GM12878 (cell line): ENCODE data around the gene CACFD1. TPM values are rescaled to one million over a fixed set of nuclear protein-coding genes. Genes with fewer than 3 reads are reported as not detected.

ENCODE experiments used
- CHD1 ChIP-seq: IDR thresholded peaks from 2 replicates; pipeline ENCODE4 v1.6.1; 2012; ENCODE audit warnings: low read depth, low read length, improper control_type of control experiment
- EED ChIP-seq: sonication (generic); IDR thresholded peaks from 2 replicates; pipeline ENCODE4 v1.6.1; 2016; ENCODE audit warnings: antibody characterized with exemption, low read depth
- HDAC2 ChIP-seq: fragments of 200-600 bp; sonication (generic); IDR thresholded peaks from 2 replicates; pipeline ENCODE4 v1.6.1; 2017
- KAT2A ChIP-seq: conservative IDR thresholded peaks from 2 replicates; pipeline ENCODE4 v1.6.1; 2011; ENCODE audit warnings: low read depth, low read length; ENCODE audit not compliant: control insufficient read depth
- NFIC ChIP-seq: IDR thresholded peaks from 2 replicates; pipeline ENCODE4 v1.6.1; 2012; ENCODE audit warnings: low read depth, mild to moderate bottlenecking, inconsistent platforms, low read length, moderate library complexity
- NFXL1 ChIP-seq: fragments of 450-650 bp; IDR thresholded peaks from 2 replicates; pipeline ENCODE4 v1.6.1; 2017; ENCODE audit warnings: antibody characterized with exemption, mild to moderate bottlenecking, borderline replicate concordance
- NR2C1 ChIP-seq: fragments of 450-650 bp; IDR thresholded peaks from 2 replicates; pipeline ENCODE4 v1.6.1; 2017; ENCODE audit warnings: antibody characterized with exemption, mild to moderate bottlenecking, moderate library complexity
- RBBP5 ChIP-seq: fragments of 200-600 bp; sonication (generic); conservative IDR thresholded peaks from 2 replicates; pipeline ENCODE4 v1.6.1; 2016
- SREBF2 ChIP-seq: IDR thresholded peaks from 2 replicates; pipeline ENCODE4 v1.6.1; 2012; ENCODE audit warnings: mild to moderate bottlenecking, low read length
- TCF7 ChIP-seq: IDR thresholded peaks from 2 replicates; pipeline ENCODE4 v1.6.1; 2014; ENCODE audit warnings: antibody characterized with exemption, borderline replicate concordance
- YBX1 ChIP-seq: fragments of 450-650 bp; IDR thresholded peaks from 2 replicates; pipeline ENCODE4 v1.6.1; 2016; ENCODE audit warnings: antibody characterized with exemption
- ZNF274 ChIP-seq: IDR thresholded peaks from one replicate; pipeline ENCODE4 v1.8.0; 2011; ENCODE audit not compliant: insufficient read length, insufficient read depth
- ZSCAN29 ChIP-seq: fragments of 450-650 bp; IDR thresholded peaks from 2 replicates; pipeline ENCODE4 v1.6.1; 2017; ENCODE audit warnings: mild to moderate bottlenecking, moderate library complexity
- polyA plus RNA-seq, 11 experiments: library from polyadenylated mRNA; depleted of rRNA in 4 of 11; unstranded in 6 of 11; stranded (reverse) in 5 of 11; fragments of >200 nt; fragmentation: Nextera tagmentation in 4 of 11; fragmentation: Illumina TruSeq in 1 of 11; extraction: Ambion mirVana in 4 of 11; extraction: Trizol in 1 of 11; gene quantifications; 1 replicate in 1 of 11; 2 replicates in 10 of 11; pipeline versions ENCODE4 v1.2.1 to v1.2.3, GENCODE V29; 2011 to 2016; ENCODE audit warnings: inconsistent platforms in 2 of 11, missing spikeins in 2 of 11, low read depth in 1 of 11
- total RNA-seq, 4 experiments: library from RNA; depleted of rRNA in 3 of 4; stranded (reverse); fragments of >200 nt in 3 of 4; fragmentation: Illumina TruSeq in 1 of 4; extraction: Trizol in 1 of 4; gene quantifications; 2 replicates each; pipeline versions ENCODE4 v1.2.1 to v1.2.3, GENCODE V29; 2013 to 2021
- TF ChIP-seq, protein P1 (sequence below): fragments of 450-650 bp; IDR thresholded peaks from 2 replicates; pipeline ENCODE4 v1.6.1; 2016; ENCODE audit warnings: mild to moderate bottlenecking, moderate library complexity, borderline replicate concordance
- TF ChIP-seq, protein P2 (sequence below): IDR thresholded peaks from 2 replicates; pipeline ENCODE4 v1.6.1; 2012; ENCODE audit warnings: low read depth, low read length, improper control_type of control experiment
- TF ChIP-seq, protein P3 (sequence below): fragments of 450-650 bp; IDR thresholded peaks from 2 replicates; pipeline ENCODE4 v1.6.1; 2017; ENCODE audit warnings: mild to moderate bottlenecking, low read depth, inconsistent platforms; ENCODE audit not compliant: poor library complexity, severe bottlenecking
- TF ChIP-seq, protein P4 (sequence below): IDR thresholded peaks from 2 replicates; pipeline ENCODE4 v1.6.1; 2012; ENCODE audit warnings: low read length, inconsistent platforms
- TF ChIP-seq, protein P5 (sequence below): fragments of 450-650 bp; IDR thresholded peaks from 2 replicates; pipeline ENCODE4 v1.6.1; 2016; ENCODE audit warnings: mild to moderate bottlenecking

CACFD1 gene
- total and polyA plus RNA-seq, 10 of the 15 experiments (the other 5 are each of a cell fraction or from before 2014, with no cell fraction given) = 0.09 to 5.8 (median 1.4) TPM; not detected in 1

DNA sequence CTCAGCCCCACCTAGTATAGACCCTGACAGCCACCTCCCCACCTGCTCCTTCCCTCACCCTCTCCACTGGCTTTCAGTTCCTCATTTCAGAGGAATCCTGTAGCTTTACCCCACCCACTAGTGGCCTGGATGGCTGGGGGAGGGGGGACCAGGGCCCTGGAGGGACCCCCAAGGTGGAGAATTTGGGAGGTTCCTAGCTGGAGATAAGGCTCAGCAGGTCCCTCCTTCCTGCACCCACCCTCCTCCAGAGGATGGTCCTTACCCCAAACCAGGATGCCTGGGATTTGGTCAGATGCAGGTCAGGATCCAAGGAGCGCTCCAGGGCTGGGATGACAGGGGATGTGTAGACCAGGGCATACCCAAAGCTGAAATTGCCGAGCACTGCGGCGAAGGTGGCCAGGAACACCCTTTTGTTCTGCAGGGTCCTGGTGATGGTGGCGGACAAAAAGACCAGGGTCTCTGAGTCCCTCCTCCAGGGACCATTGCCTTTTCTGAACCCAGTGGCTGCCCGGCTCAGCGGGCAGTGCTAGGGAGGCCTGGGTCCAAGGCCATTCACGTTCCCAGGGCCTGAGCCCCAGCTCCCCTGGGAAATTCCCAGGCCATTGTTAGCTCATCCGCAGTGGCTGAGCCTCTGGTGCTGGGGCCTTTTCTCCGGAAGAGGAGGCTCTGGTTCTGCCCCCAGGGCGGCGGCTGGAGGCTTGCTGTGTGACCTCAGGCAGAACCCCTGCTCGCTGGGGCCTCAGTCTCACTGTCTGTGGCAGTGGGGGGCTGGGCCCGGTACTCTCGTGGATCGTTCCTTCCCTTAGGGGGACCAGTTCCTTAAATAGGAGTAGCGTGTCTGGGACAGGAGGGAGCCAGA is 18.4 kb downstream of the CACFD1 start (continued):
- TF ChIP-seq KAT2A (no peak), RBBP5 (no peak), EED (peak; percentile 76), NR2C1 (no peak), TCF7 (no peak), YBX1 (no peak), HDAC2 (no peak), SREBF2 (no peak), ZSCAN29 (no peak), ZNF274 (no peak), NFIC (0 out of 2 replicates have a peak, but pooled peaks have one; percentile 62), CHD1 (no peak), NFXL1 (no peak)
- TF ChIP-seq, protein P1, sequence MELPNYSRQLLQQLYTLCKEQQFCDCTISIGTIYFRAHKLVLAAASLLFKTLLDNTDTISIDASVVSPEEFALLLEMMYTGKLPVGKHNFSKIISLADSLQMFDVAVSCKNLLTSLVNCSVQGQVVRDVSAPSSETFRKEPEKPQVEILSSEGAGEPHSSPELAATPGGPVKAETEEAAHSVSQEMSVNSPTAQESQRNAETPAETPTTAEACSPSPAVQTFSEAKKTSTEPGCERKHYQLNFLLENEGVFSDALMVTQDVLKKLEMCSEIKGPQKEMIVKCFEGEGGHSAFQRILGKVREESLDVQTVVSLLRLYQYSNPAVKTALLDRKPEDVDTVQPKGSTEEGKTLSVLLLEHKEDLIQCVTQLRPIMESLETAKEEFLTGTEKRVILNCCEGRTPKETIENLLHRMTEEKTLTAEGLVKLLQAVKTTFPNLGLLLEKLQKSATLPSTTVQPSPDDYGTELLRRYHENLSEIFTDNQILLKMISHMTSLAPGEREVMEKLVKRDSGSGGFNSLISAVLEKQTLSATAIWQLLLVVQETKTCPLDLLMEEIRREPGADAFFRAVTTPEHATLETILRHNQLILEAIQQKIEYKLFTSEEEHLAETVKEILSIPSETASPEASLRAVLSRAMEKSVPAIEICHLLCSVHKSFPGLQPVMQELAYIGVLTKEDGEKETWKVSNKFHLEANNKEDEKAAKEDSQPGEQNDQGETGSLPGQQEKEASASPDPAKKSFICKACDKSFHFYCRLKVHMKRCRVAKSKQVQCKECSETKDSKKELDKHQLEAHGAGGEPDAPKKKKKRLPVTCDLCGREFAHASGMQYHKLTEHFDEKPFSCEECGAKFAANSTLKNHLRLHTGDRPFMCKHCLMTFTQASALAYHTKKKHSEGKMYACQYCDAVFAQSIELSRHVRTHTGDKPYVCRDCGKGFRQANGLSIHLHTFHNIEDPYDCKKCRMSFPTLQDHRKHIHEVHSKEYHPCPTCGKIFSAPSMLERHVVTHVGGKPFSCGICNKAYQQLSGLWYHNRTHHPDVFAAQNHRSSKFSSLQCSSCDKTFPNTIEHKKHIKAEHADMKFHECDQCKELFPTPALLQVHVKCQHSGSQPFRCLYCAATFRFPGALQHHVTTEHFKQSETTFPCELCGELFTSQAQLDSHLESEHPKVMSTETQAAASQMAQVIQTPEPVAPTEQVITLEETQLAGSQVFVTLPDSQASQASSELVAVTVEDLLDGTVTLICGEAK = no peak
- TF ChIP-seq, protein P2, sequence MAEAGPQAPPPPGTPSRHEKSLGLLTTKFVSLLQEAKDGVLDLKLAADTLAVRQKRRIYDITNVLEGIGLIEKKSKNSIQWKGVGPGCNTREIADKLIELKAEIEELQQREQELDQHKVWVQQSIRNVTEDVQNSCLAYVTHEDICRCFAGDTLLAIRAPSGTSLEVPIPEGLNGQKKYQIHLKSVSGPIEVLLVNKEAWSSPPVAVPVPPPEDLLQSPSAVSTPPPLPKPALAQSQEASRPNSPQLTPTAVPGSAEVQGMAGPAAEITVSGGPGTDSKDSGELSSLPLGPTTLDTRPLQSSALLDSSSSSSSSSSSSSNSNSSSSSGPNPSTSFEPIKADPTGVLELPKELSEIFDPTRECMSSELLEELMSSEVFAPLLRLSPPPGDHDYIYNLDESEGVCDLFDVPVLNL = no peak
- TF ChIP-seq, protein P3, sequence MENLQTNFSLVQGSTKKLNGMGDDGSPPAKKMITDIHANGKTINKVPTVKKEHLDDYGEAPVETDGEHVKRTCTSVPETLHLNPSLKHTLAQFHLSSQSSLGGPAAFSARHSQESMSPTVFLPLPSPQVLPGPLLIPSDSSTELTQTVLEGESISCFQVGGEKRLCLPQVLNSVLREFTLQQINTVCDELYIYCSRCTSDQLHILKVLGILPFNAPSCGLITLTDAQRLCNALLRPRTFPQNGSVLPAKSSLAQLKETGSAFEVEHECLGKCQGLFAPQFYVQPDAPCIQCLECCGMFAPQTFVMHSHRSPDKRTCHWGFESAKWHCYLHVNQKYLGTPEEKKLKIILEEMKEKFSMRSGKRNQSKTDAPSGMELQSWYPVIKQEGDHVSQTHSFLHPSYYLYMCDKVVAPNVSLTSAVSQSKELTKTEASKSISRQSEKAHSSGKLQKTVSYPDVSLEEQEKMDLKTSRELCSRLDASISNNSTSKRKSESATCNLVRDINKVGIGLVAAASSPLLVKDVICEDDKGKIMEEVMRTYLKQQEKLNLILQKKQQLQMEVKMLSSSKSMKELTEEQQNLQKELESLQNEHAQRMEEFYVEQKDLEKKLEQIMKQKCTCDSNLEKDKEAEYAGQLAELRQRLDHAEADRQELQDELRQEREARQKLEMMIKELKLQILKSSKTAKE = no peak
- TF ChIP-seq, protein P4, sequence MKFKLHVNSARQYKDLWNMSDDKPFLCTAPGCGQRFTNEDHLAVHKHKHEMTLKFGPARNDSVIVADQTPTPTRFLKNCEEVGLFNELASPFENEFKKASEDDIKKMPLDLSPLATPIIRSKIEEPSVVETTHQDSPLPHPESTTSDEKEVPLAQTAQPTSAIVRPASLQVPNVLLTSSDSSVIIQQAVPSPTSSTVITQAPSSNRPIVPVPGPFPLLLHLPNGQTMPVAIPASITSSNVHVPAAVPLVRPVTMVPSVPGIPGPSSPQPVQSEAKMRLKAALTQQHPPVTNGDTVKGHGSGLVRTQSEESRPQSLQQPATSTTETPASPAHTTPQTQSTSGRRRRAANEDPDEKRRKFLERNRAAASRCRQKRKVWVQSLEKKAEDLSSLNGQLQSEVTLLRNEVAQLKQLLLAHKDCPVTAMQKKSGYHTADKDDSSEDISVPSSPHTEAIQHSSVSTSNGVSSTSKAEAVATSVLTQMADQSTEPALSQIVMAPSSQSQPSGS = no peak
- TF ChIP-seq, protein P5, sequence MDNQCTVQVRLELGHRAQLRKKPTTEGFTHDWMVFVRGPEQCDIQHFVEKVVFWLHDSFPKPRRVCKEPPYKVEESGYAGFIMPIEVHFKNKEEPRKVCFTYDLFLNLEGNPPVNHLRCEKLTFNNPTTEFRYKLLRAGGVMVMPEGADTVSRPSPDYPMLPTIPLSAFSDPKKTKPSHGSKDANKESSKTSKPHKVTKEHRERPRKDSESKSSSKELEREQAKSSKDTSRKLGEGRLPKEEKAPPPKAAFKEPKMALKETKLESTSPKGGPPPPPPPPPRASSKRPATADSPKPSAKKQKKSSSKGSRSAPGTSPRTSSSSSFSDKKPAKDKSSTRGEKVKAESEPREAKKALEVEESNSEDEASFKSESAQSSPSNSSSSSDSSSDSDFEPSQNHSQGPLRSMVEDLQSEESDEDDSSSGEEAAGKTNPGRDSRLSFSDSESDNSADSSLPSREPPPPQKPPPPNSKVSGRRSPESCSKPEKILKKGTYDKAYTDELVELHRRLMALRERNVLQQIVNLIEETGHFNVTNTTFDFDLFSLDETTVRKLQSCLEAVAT = 0 out of 2 replicates have a peak, but pooled peaks have one; percentile 35
